ENCODE results near the gene POU6F2. TPM values are rescaled to one million over a fixed set of nuclear protein-coding genes. Genes with fewer than 3 reads are reported as not detected.

POU6F2 gene
- total and polyA plus RNA-seq, 8 donors = 0.37 TPM; not detected in 7

DNA sequence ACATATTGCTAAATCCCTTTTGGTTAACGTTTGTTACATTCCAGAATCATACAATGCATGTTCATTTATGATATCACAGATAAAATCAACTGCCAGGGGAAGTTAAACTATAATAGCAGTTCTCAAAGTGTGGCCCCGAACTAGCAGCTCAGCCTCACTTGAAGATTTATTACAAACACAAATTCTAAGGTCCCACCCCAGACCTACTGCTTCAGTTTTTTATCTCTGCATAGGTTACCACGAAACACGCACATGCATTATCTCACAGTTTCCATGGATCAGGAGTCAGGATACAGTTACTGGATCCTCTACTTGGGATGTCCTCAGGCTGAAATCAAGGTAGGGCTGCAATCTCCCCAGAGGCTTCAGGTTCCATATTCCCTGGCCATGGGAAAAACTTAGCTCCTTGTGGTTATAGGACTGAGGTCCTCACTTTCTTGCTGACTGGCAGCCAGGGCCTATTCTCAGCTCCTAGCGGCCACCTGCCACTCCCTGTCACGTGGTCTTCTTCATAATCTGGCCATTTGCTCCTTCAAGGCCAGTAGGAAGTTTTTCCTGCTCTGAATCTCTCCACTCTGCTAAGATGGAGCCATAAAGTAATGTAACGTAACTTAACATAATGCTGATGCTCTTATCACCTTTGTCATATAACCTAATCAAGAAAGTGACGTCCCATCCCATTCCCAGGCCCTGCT lies 538.0 kb downstream of the POU6F2 start:
- no peak overlapping the region for H3K27ac ChIP-seq
- intact Hi-C loops (cut with DNase I; ENCODE audit: low total_unique reads) = loop anchor here (5.0 to 10.0 kb wide), 2 partner anchors 723 to 1111 kb away; no protein-coding TSS in a partner anchor
- TF ChIP-seq POLR2A (IDR thresholded peaks at IDR 0.05) = no peak
- no peak for TF ChIP-seq EP300 (IDR thresholded peaks at IDR 0.05)
- no peak for TF ChIP-seq POLR2AphosphoS5 (IDR thresholded peaks at IDR 0.05)
- TF ChIP-seq, protein P1, sequence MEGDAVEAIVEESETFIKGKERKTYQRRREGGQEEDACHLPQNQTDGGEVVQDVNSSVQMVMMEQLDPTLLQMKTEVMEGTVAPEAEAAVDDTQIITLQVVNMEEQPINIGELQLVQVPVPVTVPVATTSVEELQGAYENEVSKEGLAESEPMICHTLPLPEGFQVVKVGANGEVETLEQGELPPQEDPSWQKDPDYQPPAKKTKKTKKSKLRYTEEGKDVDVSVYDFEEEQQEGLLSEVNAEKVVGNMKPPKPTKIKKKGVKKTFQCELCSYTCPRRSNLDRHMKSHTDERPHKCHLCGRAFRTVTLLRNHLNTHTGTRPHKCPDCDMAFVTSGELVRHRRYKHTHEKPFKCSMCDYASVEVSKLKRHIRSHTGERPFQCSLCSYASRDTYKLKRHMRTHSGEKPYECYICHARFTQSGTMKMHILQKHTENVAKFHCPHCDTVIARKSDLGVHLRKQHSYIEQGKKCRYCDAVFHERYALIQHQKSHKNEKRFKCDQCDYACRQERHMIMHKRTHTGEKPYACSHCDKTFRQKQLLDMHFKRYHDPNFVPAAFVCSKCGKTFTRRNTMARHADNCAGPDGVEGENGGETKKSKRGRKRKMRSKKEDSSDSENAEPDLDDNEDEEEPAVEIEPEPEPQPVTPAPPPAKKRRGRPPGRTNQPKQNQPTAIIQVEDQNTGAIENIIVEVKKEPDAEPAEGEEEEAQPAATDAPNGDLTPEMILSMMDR (IDR thresholded peaks at IDR 0.05) = no peak
- DNase-seq = no peak
- no peaks in the 10 kb centered on the region for H3K9me3 ChIP-seq
- no peaks in the 10 kb centered on the region for H3K36me3 ChIP-seq
- H3K4me3 ChIP-seq = no peak overlapping the region
- H3K4me1 ChIP-seq = peaks cover 0 to 9% (median 7%) of the 10 kb centered on the region in 4 donors
- no peaks in the 10 kb centered on the region for H3K27me3 ChIP-seq
- WGBS, 5 donors = 63 to 73% (median 70%) methylated on average over 8 of the region's 8 CpGs

GRCh38 chr7:39516498-39516897 lies 538.8 kb downstream of the POU6F2 start:
- no peak overlapping the region for H3K27ac ChIP-seq
- no peak for DNase-seq
- H3K36me3 ChIP-seq = no peaks in the 10 kb centered on the region
- TF ChIP-seq POLR2A (IDR thresholded peaks at IDR 0.05) (no peak), POLR2AphosphoS5 (IDR thresholded peaks at IDR 0.05) (no peak), EP300 (IDR thresholded peaks at IDR 0.05) (no peak)
- TF ChIP-seq, protein P1 (IDR thresholded peaks at IDR 0.05) = no peak
- no peaks in the 10 kb centered on the region for H3K27me3 ChIP-seq
- H3K4me3 ChIP-seq = no peak overlapping the region
- peaks cover 0 to 9% (median 7%) of the 10 kb centered on the region in 4 donors for H3K4me1 ChIP-seq
- WGBS, 5 donors = 71 to 81% (median 79%) methylated on average over 7 of the region's 7 CpGs
- intact Hi-C loops (cut with DNase I; ENCODE audit: low total_unique reads) = loop anchor here (5.0 to 10.0 kb wide), 2 partner anchors 724 to 1112 kb away; no protein-coding TSS in a partner anchor
- no peaks in the 10 kb centered on the region for H3K9me3 ChIP-seq

DNA sequence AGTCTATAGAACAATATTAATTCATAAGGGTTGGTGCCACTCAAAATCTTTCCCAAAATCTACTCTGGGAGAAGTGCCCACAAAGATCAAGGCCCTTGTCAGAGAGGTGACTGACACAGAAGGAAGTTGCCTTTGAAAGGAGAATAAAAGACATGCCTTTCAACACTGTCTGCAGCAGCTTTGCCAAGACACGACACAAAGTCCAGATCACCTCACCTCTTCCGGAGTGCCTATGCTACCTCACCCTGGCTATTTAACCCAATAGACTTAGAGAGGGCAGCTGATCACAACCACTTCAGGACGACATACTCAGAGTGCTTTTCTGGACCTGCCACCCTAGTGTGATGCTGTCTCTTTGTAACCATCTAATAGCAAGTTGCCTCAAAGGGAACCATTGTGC lies 539.5 kb downstream of the POU6F2 start:
- Histone ChIP-seq H3K27me3 (no peaks in the 10 kb centered on the region), H3K36me3 (no peaks in the 10 kb centered on the region), H3K9me3 (no peaks in the 10 kb centered on the region), H3K27ac (no peak overlapping the region), H3K4me3 (no peak overlapping the region), H3K4me1 (peaks cover 0 to 9% (median 7%) of the 10 kb centered on the region in 4 donors)
- DNase-seq = no peak
- intact Hi-C loops (cut with DNase I; ENCODE audit: low total_unique reads) = loop anchor here (5.0 to 10.0 kb wide), 2 partner anchors 725 to 1112 kb away; no protein-coding TSS in a partner anchor
- TF ChIP-seq EP300 (IDR thresholded peaks at IDR 0.05) = no peak
- 54 to 79% (median 66%) methylated on average over 3 of the region's 3 CpGs for WGBS, 5 donors

Small RNA genes within 50 kb of the gene (small RNA-seq; reads per million reads assigned to genes)
- 0.47 to 3.4 (median 1.3) reads per million in 4 donors for gene SNORA20B

Other genes with a start within 250 kb of the POU6F2 start
- gene VPS41, start 68.7 kb upstream of the POU6F2 start, total RNA-seq = 100 to 1,000 TPM in 1 of 5 donors, 10 to 100 TPM in 4; 41.1 to 122 (median 53.1) TPM
- gene VPS41, start 68.7 kb upstream of the POU6F2 start, polyA plus RNA-seq = 10 to 100 TPM in 1 of 3 donors, 1 to 10 TPM in 2; 8.2 to 11.0 (median 9.1) TPM